ENCODE results near the gene WRAP73.

- no peak for TF ChIP-seq CTCF (IDR thresholded peaks at IDR 0.05)
- TF ChIP-seq POLR2A (IDR thresholded peaks at IDR 0.05): no peak
These were observed 48.9 kb upstream of the WRAP73 start for GRCh38 chr1:3698660-3699408.

Measured in adrenal gland (tissue), 5 donors.